GM12891 (cell line): ENCODE results near the gene DNAH5.
"Not testable (repeated sequence)": the region's sequence is repeated elsewhere in the genome, so short reads cannot be mapped to it uniquely, and the experiment has no call there.

ENCODE experiments used
- DNase-seq: peaks from one replicate; pipeline ENCODE4 v3.0.0; 2011; ENCODE audit warnings: low spot score; ENCODE audit not compliant: insufficient read length
- FAIRE-seq: peaks from 2 replicates; lab custom pipeline; 2011; peaks lifted over from hg19 to GRCh38; lab: Jason Lieb, UNC
- PAX5 ChIP-seq: IDR thresholded peaks from 2 replicates; pipeline ENCODE4 v1.6.1; 2011; ENCODE audit warnings: low read length, moderate library complexity, mild to moderate bottlenecking; ENCODE audit not compliant: insufficient read depth, severe bottlenecking
- POLR2A ChIP-seq: IDR thresholded peaks from 2 replicates; pipeline ENCODE4 v1.6.1; 2011; ENCODE audit warnings: low read depth, low read length, control low read depth
- POLR2AphosphoS5 ChIP-seq: IDR thresholded peaks from 2 replicates; pipeline ENCODE4 v1.6.1; 2011; ENCODE audit warnings: low read depth, low read length, control low read depth
- POU2F2 ChIP-seq: IDR thresholded peaks from 2 replicates; pipeline ENCODE4 v1.6.1; 2011; ENCODE audit warnings: low read depth, mild to moderate bottlenecking, control low read depth, low read length, moderate library complexity
- SPI1 ChIP-seq: IDR thresholded peaks from 2 replicates; pipeline ENCODE4 v1.6.1; 2011; ENCODE audit warnings: low read depth, low read length, control low read depth
- TAF1 ChIP-seq: IDR thresholded peaks from 2 replicates; pipeline ENCODE4 v1.6.1; 2011; ENCODE audit warnings: low read depth, low read length, control low read depth

DNAH5 gene

GRCh38 chr5:13804336-13804735, 140.2 kb downstream of the DNAH5 start:
- DNase-seq (no peak), FAIRE-seq (no peak)
- no peak for TF ChIP-seq POLR2A
- no peak for TF ChIP-seq SPI1

- DNase-seq, FAIRE-seq: not testable (repeated sequence)
Measured at GRCh38 chr5:13798569-13798968, 145.9 kb downstream of the DNAH5 start.

- TF ChIP-seq TAF1 = no peak
- TF ChIP-seq POLR2AphosphoS5 = no peak
- TF ChIP-seq POLR2A = no peak
- TF ChIP-seq POU2F2 = no peak
- TF ChIP-seq SPI1 = no peak
- no peak for TF ChIP-seq PAX5
- DNase-seq (no peak), FAIRE-seq (no peak)
Measured at GRCh38 chr5:13785781-13786415, 158.6 kb downstream of the DNAH5 start.

GRCh38 chr5:13783726-13784125, 160.8 kb downstream of the DNAH5 start:
- DNase-seq = no peak
- TF ChIP-seq POLR2A (no peak), TAF1 (no peak), SPI1 (no peak)
- no peak for FAIRE-seq

- no peak for DNase-seq
- TF ChIP-seq PAX5 (no peak), POU2F2 (no peak)
- FAIRE-seq = no peak
Measured at GRCh38 chr5:13780081-13780480, 164.4 kb downstream of the DNAH5 start.

- FAIRE-seq = no peak
- TF ChIP-seq POLR2A = no peak
- TF ChIP-seq SPI1 = no peak
- no peak for TF ChIP-seq POLR2AphosphoS5
- no peak for TF ChIP-seq PAX5
- TF ChIP-seq TAF1 = no peak
- TF ChIP-seq POU2F2 = no peak
- no peak for DNase-seq
Measured at GRCh38 chr5:13773649-13774048, 170.8 kb downstream of the DNAH5 start.

- TF ChIP-seq SPI1 = no peak
- no peak for TF ChIP-seq TAF1
- TF ChIP-seq POLR2A = no peak
- TF ChIP-seq POLR2AphosphoS5 = no peak
- TF ChIP-seq POU2F2 = no peak
- TF ChIP-seq PAX5 = no peak
- no peak for DNase-seq
- FAIRE-seq = no peak
Measured at GRCh38 chr5:13771011-13771571, 173.4 kb downstream of the DNAH5 start.

- TF ChIP-seq POU2F2 (no peak), POLR2AphosphoS5 (no peak), TAF1 (no peak)
- DNase-seq = no peak
- FAIRE-seq = no peak
Measured at GRCh38 chr5:13766236-13766635, 178.3 kb downstream of the DNAH5 start.

- DNase-seq (no peak), FAIRE-seq (no peak)
- TF ChIP-seq POLR2AphosphoS5 (no peak), POU2F2 (no peak), SPI1 (no peak), PAX5 (no peak), POLR2A (no peak), TAF1 (no peak)
Measured at GRCh38 chr5:13763719-13764118, 180.8 kb downstream of the DNAH5 start.

GRCh38 chr5:13749766-13750165, 194.7 kb downstream of the DNAH5 start:
- FAIRE-seq (no peak), DNase-seq (no peak)
- TF ChIP-seq SPI1 (no peak), PAX5 (no peak), POLR2AphosphoS5 (no peak)

- DNase-seq = no peak
- TF ChIP-seq POLR2AphosphoS5 = no peak
- TF ChIP-seq SPI1 = no peak
- no peak for TF ChIP-seq PAX5
- TF ChIP-seq TAF1 = no peak
- TF ChIP-seq POU2F2 = no peak
- TF ChIP-seq POLR2A = no peak
- FAIRE-seq = no peak
Measured at GRCh38 chr5:13746026-13746425, 198.5 kb downstream of the DNAH5 start.
